Measurements from ENCODE around the gene LRCH1.
"Not testable (repeated sequence)": the region's sequence is repeated elsewhere in the genome, so short reads cannot be mapped to it uniquely, and the experiment has no call there.

LRCH1 gene

GRCh38 chr13:46552889-46553520 is at the start of gene LRCH1:
Gene LRCH1 (plus strand): TSS chr13:46553170. CDS start chr13:46553397, 227 bp downstream.
- DNase-seq, result peak; percentile 72 to 83

GRCh38 chr13:46504036-46504435 is 48.9 kb upstream of the LRCH1 start:
- DNase-seq, result no peak

- DNase-seq, result no peak
Observed at GRCh38 chr13:46507981-46508380, 45.0 kb upstream of the LRCH1 start.

GRCh38 chr13:46509981-46510380 is 43.0 kb upstream of the LRCH1 start:
- DNase-seq, result no peak

- no peak for DNase-seq
Observed at GRCh38 chr13:46515803-46516202, 37.2 kb upstream of the LRCH1 start.

GRCh38 chr13:46516599-46517338 is 36.2 kb upstream of the LRCH1 start:
- peak in 1 of 2 experiments; percentile 48 for DNase-seq

GRCh38 chr13:46517748-46518147 is 35.2 kb upstream of the LRCH1 start:
- not testable (repeated sequence) for DNase-seq

GRCh38 chr13:46519182-46519581 is 33.8 kb upstream of the LRCH1 start:
- no peak for DNase-seq

- DNase-seq, result no peak
Observed at GRCh38 chr13:46520166-46520565, 32.8 kb upstream of the LRCH1 start.

- no peak for DNase-seq
Observed at GRCh38 chr13:46521486-46521885, 31.5 kb upstream of the LRCH1 start.

GRCh38 chr13:46521921-46522747 is 30.8 kb upstream of the LRCH1 start:
- peak; percentile 44 to 82 for DNase-seq

- DNase-seq, result no peak
Observed at GRCh38 chr13:46522748-46523030, 30.3 kb upstream of the LRCH1 start.

- no peak for DNase-seq
Observed at GRCh38 chr13:46523972-46524752, 28.8 kb upstream of the LRCH1 start.

GRCh38 chr13:46526100-46526735 is 26.8 kb upstream of the LRCH1 start:
- DNase-seq, result no peak

- no peak for DNase-seq
Observed at GRCh38 chr13:46526740-46527139, 26.2 kb upstream of the LRCH1 start.

- DNase-seq, result no peak
Observed at GRCh38 chr13:46527237-46527636, 25.7 kb upstream of the LRCH1 start.

GRCh38 chr13:46529216-46529919 is 23.6 kb upstream of the LRCH1 start:
- DNase-seq, result no peak

- DNase-seq, result no peak
Observed at GRCh38 chr13:46530084-46530935, 22.7 kb upstream of the LRCH1 start.

- DNase-seq, result no peak
Observed at GRCh38 chr13:46531953-46532352, 21.0 kb upstream of the LRCH1 start.

GRCh38 chr13:46535002-46535401 is 18.0 kb upstream of the LRCH1 start:
- DNase-seq, result no peak

- DNase-seq, result no peak
Observed at GRCh38 chr13:46535825-46536224, 17.1 kb upstream of the LRCH1 start.
